HG02759 (cell line): ENCODE data around the gene TLL2.

Experiments
- ATAC-seq: cut with Tn5 transposase; IDR thresholded peaks from one replicate; pipeline ENCODE4 v1.9.1; 2021; ENCODE audit warnings: mild to moderate bottlenecking, moderate library complexity; ENCODE audit not compliant: unreplicated experiment

TLL2 gene

DNA sequence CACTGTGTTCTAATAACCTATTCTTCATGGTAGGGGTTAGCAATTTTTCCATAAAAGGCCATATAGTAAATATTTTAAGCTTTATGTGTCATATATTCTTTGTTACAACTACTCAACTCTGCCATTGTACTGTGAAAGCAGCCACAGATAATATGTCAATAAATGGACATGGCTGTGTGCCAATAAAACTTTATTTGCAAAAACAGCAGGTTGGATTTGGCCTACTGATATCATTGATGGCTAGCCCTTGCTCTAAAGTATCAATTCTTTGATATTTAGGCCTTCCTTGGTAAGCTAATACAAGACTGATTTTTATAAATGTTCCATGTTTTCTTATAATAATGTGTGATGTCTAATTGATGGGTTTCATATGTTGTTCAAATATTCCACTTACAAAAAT, 77.7 kb downstream of the TLL2 start:
- no peak for ATAC-seq

DNA sequence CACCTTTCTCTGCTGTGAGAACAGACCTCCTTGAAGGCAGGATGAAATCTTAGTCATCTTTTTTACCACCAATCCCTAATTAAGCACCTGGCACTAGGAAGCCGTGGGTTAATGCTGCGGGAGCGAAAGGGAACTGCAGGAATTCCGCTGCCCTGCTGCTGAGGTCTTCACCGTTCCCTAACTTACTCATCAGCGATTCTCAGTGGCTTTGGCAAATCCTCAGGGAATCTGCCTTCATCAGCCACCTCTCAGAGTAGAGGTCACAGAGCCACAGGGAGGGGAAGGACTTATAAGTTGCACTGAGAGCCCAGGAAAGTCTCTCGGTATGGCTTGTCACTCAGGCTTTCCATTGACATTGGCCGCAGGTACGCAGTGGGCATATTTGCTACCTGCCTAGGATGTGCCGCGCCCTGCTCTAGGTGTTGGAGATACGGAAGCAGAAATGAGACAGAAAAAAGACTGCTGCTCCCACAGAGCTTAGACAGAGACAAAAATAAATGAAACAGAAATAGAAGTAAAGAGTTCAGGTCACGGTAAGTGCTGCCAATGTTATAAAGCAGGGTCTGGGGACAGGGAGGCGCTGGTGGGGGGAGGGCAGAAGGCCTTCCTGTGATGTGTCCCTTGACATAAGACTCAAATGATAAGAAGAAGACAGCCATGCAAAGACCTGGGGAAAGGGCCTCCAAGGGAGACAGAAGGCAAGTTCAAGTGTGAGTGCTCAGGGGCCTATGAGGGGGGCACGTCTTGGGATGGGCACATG, 82.3 kb downstream of the TLL2 start:
- ATAC-seq = no peak

DNA sequence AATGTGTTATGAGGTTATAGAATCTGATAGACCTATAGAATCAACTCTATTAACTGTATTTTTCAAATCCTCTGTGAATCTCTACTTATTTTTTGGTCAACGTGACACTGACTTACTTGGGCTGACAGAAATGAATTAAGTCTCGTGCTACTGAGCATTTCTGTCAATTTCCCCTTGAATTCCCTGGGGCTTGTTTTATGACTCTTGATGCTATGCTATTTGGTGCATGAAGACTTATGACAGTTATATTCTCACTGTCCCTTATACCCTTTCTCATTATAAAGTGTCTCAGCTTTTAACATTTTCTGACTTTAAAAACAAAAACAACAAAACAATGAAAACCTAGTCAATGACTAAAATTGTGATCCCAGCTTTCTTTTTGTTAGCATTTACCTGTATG, 86.4 kb downstream of the TLL2 start:
- no peak for ATAC-seq

DNA sequence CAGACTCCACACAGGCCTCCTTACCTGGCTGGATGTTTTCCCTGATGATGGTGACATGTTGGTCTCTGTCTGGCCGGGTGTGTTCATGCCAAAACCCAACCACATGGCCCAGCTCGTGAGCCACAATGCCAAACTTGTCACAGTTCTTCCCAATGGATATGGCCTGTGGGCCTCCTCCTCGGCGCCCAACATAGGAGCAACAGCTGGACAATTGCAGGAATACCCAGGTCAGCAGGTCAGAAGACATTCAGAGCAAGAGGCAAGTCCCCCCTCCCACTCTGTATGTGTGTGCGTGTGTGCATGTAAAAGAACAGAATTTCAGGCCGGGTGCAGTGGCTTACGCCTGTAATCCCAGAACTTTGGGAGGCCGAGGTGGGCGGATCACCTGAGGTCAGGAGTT, 91.2 kb downstream of the TLL2 start:
- ATAC-seq = no peak

- no peak for ATAC-seq
These were observed 91.7 kb downstream of the TLL2 start for GRCh38 chr10:96421995-96422394.

- no peak for ATAC-seq
These were observed 93.3 kb downstream of the TLL2 start for GRCh38 chr10:96420228-96421009.

DNA sequence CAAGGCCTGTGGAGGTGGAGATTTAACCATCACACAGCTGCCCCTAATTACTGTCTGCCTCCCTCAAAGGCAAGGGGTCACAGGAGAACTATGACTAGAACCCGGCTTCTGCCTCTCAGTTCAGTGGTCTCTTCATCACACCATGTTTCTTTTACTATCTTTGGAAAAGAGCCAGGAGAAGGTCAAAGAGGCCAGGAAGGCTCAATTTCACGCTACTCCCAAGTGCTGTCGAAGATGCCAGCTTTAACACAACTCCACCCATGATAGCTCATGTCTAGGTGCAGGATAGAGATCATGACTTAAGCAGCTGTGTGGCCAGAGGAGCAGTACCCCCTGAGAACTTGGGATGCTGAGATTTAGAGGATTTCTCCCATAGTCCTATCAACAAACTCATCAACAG, 94.4 kb downstream of the TLL2 start:
- ATAC-seq = no peak

DNA sequence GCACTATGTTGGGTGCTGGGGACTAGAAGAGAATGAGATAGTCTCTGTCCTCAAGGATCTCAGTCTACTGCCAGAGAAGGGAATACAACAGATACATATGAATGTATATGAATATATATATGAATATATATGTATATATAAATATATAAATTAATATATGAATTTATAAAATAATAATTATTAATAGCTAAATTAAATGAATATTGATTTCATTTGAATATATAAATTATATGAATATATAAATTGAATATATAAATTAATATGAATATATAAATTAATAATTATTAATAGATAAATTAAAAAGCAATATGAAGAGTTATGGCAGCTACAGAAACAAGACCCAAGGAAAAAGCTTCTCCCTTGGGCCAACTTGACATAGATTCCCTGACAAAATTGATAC, 95.1 kb downstream of the TLL2 start:
- ATAC-seq = no peak

DNA sequence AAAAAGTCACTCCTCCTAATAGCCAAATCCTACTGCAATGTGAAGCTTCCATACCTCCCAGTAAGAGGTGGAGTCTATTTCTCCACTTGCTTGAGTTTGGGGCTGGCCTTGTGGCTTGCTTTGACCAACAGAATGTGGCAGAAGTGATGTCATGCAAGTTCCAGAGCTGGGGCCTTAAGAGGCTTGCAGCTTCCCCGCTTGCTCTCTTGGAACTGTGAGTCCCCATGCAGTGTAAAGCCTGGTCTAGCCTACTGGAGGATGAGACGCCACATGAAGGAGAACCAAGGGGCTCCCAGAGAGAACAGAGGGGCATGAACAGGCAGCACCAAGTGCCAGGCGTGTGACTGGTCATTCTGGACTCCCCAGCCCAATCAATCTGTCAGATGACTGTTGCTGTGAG, 96.3 kb downstream of the TLL2 start:
- no peak for ATAC-seq

- no peak for ATAC-seq
These were observed 97.1 kb downstream of the TLL2 start for GRCh38 chr10:96416643-96417042.

DNA sequence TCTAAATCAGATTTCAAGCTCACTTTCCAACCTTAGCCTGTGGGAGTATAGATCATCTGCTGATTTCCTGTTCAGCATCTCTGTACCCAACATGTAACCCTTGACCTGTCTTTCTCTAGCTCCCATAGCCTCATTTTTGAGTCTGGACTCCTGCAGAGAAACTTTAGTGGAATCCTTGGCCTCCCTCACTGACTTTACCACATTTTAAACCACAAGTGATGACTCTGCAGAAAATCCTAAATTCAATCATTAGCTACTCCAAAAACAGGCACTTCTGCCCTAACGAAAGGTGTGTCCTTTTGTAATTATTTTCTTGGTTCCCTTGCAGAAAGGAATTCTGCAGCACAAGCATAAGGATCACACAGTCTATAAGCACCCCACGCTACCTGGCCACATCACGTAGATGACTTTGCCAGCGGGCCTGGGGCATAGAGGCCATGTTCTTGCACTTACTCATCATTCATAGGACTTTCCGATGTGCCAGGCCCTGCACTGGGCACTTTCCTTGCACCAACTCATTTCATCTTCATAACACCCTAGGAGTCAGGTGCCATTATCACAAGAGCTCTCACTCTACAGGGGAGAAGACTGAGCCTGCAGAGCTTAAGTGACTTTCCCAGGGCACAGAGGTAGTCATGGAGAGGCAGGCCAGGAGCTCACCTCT, 97.7 kb downstream of the TLL2 start:
- ATAC-seq = no peak

- no peak for ATAC-seq
These were observed 98.4 kb downstream of the TLL2 start for GRCh38 chr10:96415150-96415890.

- no peak for ATAC-seq
These were observed 99.4 kb downstream of the TLL2 start for GRCh38 chr10:96414303-96414702.

DNA sequence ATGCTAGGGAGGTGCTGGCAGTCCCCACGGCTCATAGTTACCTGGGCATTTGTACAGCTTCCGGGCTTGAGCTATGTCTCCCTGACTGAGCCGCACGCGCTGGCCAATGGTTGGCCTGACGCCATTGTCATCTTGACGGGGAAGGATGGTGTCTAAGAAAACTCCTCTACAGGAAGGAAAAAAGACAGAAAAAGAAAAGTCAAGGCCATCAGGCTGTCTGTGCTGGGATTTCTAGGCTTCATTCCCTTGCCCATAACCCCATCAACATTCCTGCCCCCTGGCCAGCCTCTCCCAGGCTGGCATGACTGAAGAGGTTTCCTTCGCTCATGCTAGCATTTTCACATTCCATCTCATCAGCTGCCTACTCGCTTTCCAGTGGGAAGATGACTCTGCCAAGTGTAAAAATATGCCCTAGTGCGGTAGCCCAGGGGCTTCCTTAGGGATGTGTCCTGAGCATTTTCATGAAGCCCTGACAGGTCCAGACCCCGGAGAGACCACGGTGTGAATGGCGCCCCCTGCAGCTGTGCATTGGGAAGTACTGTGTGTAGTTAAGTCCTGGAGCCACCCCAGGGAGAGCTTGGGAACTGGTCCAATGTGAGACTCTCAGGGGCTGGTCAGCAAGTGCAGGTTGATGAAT, 100.5 kb downstream of the TLL2 start:
- ATAC-seq = no peak

DNA sequence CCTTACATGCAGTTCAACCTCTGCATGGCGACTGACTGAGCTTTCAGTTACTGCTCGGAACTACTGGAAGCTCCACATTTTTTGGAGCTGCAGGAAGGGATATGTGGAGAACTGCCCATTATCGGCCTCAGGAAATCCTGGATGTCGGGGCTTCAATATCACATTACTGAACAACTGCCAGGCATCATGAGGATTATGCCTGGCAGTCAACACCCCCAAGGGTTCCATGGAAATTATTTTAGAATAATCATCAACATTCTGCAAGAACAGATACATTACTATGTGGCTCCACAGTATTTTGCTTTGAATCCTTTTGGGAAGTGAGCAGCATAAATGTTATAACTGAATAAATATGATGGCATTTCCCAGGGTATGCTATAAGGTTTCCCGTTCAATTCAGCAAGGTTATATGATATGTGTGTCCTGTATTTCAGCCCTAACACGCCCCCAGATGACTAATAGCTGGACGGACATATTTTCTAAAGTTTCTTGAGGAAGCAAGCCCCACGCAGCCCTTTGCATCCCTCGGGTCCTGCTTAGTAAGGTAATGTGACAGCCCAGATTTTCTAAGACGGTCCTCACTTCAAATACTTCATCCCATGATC, 101.9 kb downstream of the TLL2 start:
- ATAC-seq = no peak

GRCh38 chr10:96410296-96410695, 103.4 kb downstream of the TLL2 start:
- ATAC-seq = no peak

GRCh38 chr10:96408201-96408600, 105.5 kb downstream of the TLL2 start:
- ATAC-seq = no peak

GRCh38 chr10:96407560-96408069, 106.1 kb downstream of the TLL2 start:
- no peak for ATAC-seq

DNA sequence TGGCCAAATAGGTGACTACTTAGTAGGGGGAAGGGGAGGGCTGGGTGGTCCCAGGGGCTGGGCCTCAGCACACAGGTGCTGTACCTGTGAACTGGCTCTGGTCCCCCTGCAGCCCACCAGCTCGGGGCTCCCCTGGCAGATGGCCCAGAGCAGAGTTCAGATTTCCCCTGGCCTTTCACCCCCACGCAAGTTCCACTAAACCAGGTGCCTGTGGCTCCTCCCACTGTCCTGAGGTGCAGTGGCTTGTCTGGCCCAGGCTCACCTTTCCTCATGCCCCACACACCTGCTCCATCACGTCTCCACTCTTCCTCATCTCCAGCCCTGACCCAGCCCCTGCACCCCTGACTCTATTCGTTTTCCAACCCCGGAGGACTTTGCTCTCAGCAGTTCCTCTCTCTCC, 107.6 kb downstream of the TLL2 start:
- ATAC-seq = no peak
